ENCODE results near the gene TIMM22.

DNA sequence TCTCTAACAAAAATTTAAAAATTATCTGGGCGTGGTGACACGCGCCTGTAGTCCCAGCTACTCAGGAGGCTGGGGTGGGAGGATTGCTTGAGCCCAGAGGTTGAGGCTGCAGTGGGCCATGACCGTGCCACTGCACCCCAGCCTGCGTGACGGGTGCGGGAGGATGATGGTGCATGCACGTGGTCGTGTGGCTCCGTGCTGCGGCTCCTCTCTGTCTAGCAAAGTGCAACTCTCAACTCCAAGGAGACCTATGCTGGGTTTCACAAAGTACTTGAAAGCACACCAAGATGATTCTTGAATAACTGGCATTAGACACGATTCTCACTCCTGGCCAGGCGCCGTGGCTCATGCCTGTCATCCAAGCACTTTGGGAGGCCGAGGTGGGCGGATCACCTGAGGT, 43.2 kb upstream of the TIMM22 start:
- TF ChIP-seq, protein P1, sequence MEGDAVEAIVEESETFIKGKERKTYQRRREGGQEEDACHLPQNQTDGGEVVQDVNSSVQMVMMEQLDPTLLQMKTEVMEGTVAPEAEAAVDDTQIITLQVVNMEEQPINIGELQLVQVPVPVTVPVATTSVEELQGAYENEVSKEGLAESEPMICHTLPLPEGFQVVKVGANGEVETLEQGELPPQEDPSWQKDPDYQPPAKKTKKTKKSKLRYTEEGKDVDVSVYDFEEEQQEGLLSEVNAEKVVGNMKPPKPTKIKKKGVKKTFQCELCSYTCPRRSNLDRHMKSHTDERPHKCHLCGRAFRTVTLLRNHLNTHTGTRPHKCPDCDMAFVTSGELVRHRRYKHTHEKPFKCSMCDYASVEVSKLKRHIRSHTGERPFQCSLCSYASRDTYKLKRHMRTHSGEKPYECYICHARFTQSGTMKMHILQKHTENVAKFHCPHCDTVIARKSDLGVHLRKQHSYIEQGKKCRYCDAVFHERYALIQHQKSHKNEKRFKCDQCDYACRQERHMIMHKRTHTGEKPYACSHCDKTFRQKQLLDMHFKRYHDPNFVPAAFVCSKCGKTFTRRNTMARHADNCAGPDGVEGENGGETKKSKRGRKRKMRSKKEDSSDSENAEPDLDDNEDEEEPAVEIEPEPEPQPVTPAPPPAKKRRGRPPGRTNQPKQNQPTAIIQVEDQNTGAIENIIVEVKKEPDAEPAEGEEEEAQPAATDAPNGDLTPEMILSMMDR (IDR thresholded peaks at IDR 0.05) = no peak
- TF ChIP-seq POLR2A (IDR thresholded peaks at IDR 0.05) = no peak

All from thyroid gland (tissue), 4 donors.